Neural cell (in vitro differentiated cells): ENCODE results near the gene KCNMB2. TPM values are rescaled to one million over a fixed set of nuclear protein-coding genes. Genes with fewer than 3 reads are reported as not detected.

Experiments
- H2AFZ ChIP-seq: fragments of 200-600, 300-800 bp; sonication (generic), shearing (Covaris generic); 2 replicates; pipeline ENCODE4 v1.6.0; 2014; ENCODE audit warnings: low read depth, mild to moderate bottlenecking, antibody characterized with exemption, low read length, moderate library complexity
- H3F3A ChIP-seq: fragments of 200-600 bp; shearing (Covaris generic); 2 replicates; pipeline ENCODE4 v1.6.1; 2016; ENCODE audit warnings: mild to moderate bottlenecking, moderate library complexity, mixed read lengths, antibody characterized with exemption, low read length; ENCODE audit not compliant: insufficient read depth, poor library complexity, severe bottlenecking
- H3K27ac ChIP-seq: fragments of 200-600, 300-800 bp; sonication (generic), shearing (Covaris generic); 2 replicates; pipeline ENCODE4 v1.5.1; 2014; ENCODE audit warnings: mild to moderate bottlenecking, low read length, moderate library complexity
- H3K27me3 ChIP-seq: fragments of 300-800, 200-600 bp; sonication (generic), shearing (Covaris generic); 2 replicates; pipeline ENCODE4 v1.6.0; 2014; ENCODE audit warnings: mild to moderate bottlenecking, low read depth, low read length, moderate library complexity; ENCODE audit not compliant: insufficient read depth
- H3K36me3 ChIP-seq: fragments of 300-800, 200-600 bp; sonication (generic), shearing (Covaris generic); 2 replicates; pipeline ENCODE4 v1.5.1; 2014; ENCODE audit warnings: mild to moderate bottlenecking, antibody characterized with exemption, low read length, moderate library complexity; ENCODE audit not compliant: insufficient read depth
- H3K4me2 ChIP-seq: fragments of 300-800, 200-600 bp; sonication (generic), shearing (Covaris generic); 2 replicates; pipeline ENCODE4 v1.6.0; 2014; ENCODE audit warnings: mild to moderate bottlenecking, low read length
- H3K4me3 ChIP-seq: fragments of 300-800, 200-600 bp; sonication (generic), shearing (Covaris generic); 2 replicates; pipeline ENCODE4 v1.5.1; 2014; ENCODE audit warnings: mild to moderate bottlenecking, low read length, moderate library complexity
- H3K79me2 ChIP-seq: fragments of 200-600 bp; shearing (Covaris generic); replicated peaks from 2 replicates; pipeline ENCODE4 v1.6.0; 2014; ENCODE audit warnings: mild to moderate bottlenecking, low read length, moderate library complexity; ENCODE audit not compliant: insufficient read depth
- H3K9ac ChIP-seq: fragments of 300-800, 200-600 bp; sonication (generic), shearing (Covaris generic); 2 replicates; pipeline ENCODE4 v1.6.1; 2016; ENCODE audit warnings: mild to moderate bottlenecking, low read length, mixed read lengths
- H3K9me2 ChIP-seq: fragments of 200-600 bp; shearing (Covaris generic); 2 replicates; pipeline ENCODE4 v1.6.1; 2016; ENCODE audit warnings: mild to moderate bottlenecking, low read length, mixed read lengths; ENCODE audit not compliant: insufficient read depth
- H3K9me3 ChIP-seq: fragments of 200-600, 300-800 bp; sonication (generic), shearing (Covaris generic); 2 replicates; pipeline ENCODE4 v1.6.1; 2016; ENCODE audit warnings: mild to moderate bottlenecking, mixed run types, low read length, moderate library complexity, mixed read lengths
- H4K20me1 ChIP-seq: fragments of 200-600 bp; shearing (Covaris generic); 2 replicates; pipeline ENCODE4 v1.6.1; 2016; ENCODE audit warnings: mild to moderate bottlenecking, mixed run types; ENCODE audit not compliant: insufficient read depth
- CTCF ChIP-seq: fragments of 450-650 bp; IDR thresholded peaks from 2 replicates; pipeline ENCODE4 v1.5.1; 2014; ENCODE audit warnings: antibody characterized with exemption, mild to moderate bottlenecking, moderate library complexity; ENCODE audit not compliant: poor library complexity, severe bottlenecking
- EP300 ChIP-seq: fragments of 450-650 bp; conservative IDR thresholded peaks from 2 replicates; pipeline ENCODE4 v1.6.1; 2014; ENCODE audit warnings: antibody characterized with exemption, mild to moderate bottlenecking, moderate library complexity; ENCODE audit not compliant: poor library complexity, severe bottlenecking
- EZH2 ChIP-seq: fragments of 200-600, 300-800 bp; shearing (Covaris generic), sonication (generic); IDR thresholded peaks from 2 replicates; pipeline ENCODE4 v1.6.1; 2014; ENCODE audit warnings: antibody characterized with exemption, low read length, borderline replicate concordance, mild to moderate bottlenecking; ENCODE audit not compliant: insufficient read depth, poor library complexity, severe bottlenecking
- MXI1 ChIP-seq: fragments of 450-650 bp; conservative IDR thresholded peaks from 2 replicates; pipeline ENCODE4 v1.6.1; 2014; ENCODE audit warnings: antibody characterized with exemption, mild to moderate bottlenecking; ENCODE audit not compliant: poor library complexity, severe bottlenecking
- POLR2AphosphoS5 ChIP-seq: IDR thresholded peaks from 2 replicates; pipeline ENCODE4 v1.6.1; 2012
- RAD21 ChIP-seq: fragments of 450-650 bp; conservative IDR thresholded peaks from 2 replicates; pipeline ENCODE4 v1.6.1; 2014; ENCODE audit warnings: antibody characterized with exemption, mild to moderate bottlenecking, moderate library complexity
- SMC3 ChIP-seq: fragments of 450-650 bp; conservative IDR thresholded peaks from 2 replicates; pipeline ENCODE4 v1.6.1; 2014; ENCODE audit warnings: antibody characterized with exemption, mild to moderate bottlenecking, moderate library complexity; ENCODE audit not compliant: poor library complexity
- TAF1 ChIP-seq: IDR thresholded peaks from 2 replicates; pipeline ENCODE4 v1.6.1; 2012; ENCODE audit warnings: low read depth
- polyA plus RNA-seq: library from polyadenylated mRNA; depleted of rRNA; stranded (reverse); fragments of >200 nt; gene quantifications from 2 replicates; pipeline ENCODE4 v1.2.3, GENCODE V29; 2014
- TF ChIP-seq, protein P1 (sequence below): IDR thresholded peaks from 2 replicates; pipeline ENCODE4 v1.6.1; 2012; ENCODE audit warnings: borderline replicate concordance

The KCNMB2 gene
- polyA plus RNA-seq, 1 donor from 2014 or later, result 0.93 TPM

DNA sequence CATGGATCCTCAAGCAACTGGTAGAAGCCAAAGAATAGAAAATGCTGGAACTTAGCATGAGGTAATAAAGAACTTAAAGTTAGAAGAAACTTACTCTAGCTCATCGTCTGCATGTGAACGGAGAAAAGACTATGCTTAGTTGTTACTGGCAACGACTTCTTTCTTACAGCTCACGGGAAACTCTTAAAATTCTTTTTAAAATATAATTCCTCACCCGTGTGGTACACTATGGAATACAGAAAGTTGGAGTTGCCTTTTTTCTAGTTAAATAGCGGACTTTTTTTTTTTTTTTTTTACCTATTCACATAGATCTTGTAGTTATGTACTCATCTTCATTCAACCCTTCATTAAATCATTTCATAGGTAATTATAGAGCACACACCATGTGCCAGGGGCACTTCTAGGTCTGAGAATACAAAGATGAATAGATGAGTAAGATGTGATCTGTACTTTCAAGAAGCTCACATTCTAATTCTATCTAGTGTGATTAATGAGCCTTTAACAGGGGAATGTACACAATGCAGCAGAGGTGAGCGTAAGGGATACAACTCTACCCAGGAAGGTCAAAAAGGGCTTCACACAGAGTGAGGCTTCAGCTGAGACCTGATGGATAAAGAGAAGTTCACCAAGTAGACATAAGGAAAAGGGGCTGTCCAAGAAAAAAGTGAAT is 18.4 kb upstream of the KCNMB2 start:
- Histone ChIP-seq H3K4me3 (no peak overlapping the region), H3K36me3 (no peaks in the 10 kb centered on the region), H3K9ac (no peak overlapping the region), H3K4me2 (no peak overlapping the region), H4K20me1 (no peaks in the 10 kb centered on the region), H3K9me3 (no peaks in the 10 kb centered on the region), H3K79me2 (no peaks in the 10 kb centered on the region), H3K9me2 (no peaks in the 10 kb centered on the region), H3K27ac (no peak overlapping the region), H2AFZ (no peak overlapping the region), H3F3A (no peaks in the 10 kb centered on the region), H3K27me3 (no peaks in the 10 kb centered on the region)
- TF ChIP-seq RAD21 (no peak), SMC3 (no peak), EZH2 (no peak), EP300 (no peak), POLR2AphosphoS5 (no peak), MXI1 (no peak), TAF1 (no peak), CTCF (no peak)
- TF ChIP-seq, protein P1, sequence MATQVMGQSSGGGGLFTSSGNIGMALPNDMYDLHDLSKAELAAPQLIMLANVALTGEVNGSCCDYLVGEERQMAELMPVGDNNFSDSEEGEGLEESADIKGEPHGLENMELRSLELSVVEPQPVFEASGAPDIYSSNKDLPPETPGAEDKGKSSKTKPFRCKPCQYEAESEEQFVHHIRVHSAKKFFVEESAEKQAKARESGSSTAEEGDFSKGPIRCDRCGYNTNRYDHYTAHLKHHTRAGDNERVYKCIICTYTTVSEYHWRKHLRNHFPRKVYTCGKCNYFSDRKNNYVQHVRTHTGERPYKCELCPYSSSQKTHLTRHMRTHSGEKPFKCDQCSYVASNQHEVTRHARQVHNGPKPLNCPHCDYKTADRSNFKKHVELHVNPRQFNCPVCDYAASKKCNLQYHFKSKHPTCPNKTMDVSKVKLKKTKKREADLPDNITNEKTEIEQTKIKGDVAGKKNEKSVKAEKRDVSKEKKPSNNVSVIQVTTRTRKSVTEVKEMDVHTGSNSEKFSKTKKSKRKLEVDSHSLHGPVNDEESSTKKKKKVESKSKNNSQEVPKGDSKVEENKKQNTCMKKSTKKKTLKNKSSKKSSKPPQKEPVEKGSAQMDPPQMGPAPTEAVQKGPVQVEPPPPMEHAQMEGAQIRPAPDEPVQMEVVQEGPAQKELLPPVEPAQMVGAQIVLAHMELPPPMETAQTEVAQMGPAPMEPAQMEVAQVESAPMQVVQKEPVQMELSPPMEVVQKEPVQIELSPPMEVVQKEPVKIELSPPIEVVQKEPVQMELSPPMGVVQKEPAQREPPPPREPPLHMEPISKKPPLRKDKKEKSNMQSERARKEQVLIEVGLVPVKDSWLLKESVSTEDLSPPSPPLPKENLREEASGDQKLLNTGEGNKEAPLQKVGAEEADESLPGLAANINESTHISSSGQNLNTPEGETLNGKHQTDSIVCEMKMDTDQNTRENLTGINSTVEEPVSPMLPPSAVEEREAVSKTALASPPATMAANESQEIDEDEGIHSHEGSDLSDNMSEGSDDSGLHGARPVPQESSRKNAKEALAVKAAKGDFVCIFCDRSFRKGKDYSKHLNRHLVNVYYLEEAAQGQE, result no peak

- Histone ChIP-seq H3K27me3 (no peaks in the 10 kb centered on the region), H3F3A (no peaks in the 10 kb centered on the region), H3K9me3 (no peaks in the 10 kb centered on the region), H3K4me2 (no peak overlapping the region), H3K9me2 (no peaks in the 10 kb centered on the region), H3K4me3 (no peak overlapping the region), H3K9ac (no peak overlapping the region), H4K20me1 (no peaks in the 10 kb centered on the region), H2AFZ (no peak overlapping the region), H3K27ac (no peak overlapping the region), H3K36me3 (no peaks in the 10 kb centered on the region), H3K79me2 (no peaks in the 10 kb centered on the region)
- TF ChIP-seq POLR2AphosphoS5, result no peak
- TF ChIP-seq, protein P1, result no peak
- TF ChIP-seq RAD21, result no peak
- no peak for TF ChIP-seq EP300
- TF ChIP-seq SMC3, result no peak
- TF ChIP-seq EZH2, result no peak
Measured at GRCh38 chr3:178518660-178519396, 17.4 kb upstream of the KCNMB2 start.
